ENCODE data around the gene STAM2.

DNA sequence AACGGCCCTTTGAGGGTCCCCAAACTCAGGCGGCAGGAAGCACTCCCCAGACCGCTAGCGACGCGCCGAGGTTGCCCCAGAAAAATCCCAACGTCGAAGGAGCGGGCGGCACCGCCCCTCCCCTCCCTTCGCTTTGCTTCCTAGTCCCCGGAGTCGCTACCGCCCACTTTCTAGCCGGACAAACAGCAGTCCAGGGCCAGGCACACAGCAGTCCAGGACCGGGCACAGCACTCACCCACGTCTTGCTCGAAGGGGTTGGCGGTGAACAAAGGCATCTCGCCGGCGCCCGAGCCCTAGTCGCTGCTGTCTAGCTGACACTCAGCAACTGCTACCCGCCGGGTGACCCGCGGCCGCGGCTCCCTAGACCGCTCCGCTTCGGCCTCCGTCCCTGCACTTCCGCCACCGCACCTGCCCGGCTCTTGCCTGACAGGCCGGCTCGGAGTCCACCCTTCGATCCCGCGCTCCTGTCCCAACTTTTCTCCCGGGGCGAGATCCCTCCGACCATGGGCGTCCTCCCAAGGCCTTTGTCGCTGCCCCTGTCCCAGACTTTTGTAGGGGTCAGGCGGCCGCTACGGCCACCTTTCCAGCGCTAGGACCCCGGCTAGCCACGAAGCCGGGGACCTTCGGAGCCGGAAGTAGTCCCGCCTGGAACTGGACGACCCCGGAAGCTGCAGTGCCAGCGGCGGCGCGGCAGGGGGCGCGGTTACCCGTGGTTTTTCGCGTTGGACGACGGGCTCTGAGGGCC lies at the start of gene STAM2:
- no peak for TF ChIP-seq EZH2 (IDR thresholded peaks at IDR 0.05; ENCODE audit: borderline replicate concordance)
- peak; percentile 99 for TF ChIP-seq CTCF (IDR thresholded peaks at IDR 0.05; ENCODE audit: poor library complexity)
- TF ChIP-seq EZH2phosphoT487 (IDR thresholded peaks at IDR 0.05; ENCODE audit: low read depth, severe bottlenecking, unreplicated experiment) = no peak

Measured in hepatocyte (in vitro differentiated cells).